WTC11 (cell line): Measurements from ENCODE around the gene F11R.

Source experiments
- CREB1 ChIP-seq: sonication (generic); formaldehyde crosslinking; IDR thresholded peaks from 2 replicates; pipeline ENCODE4 v1.8.0; 2023; ENCODE audit warnings: mild to moderate bottlenecking, missing genetic modification reagents
- ESRRA ChIP-seq: sonication (generic); formaldehyde crosslinking; IDR thresholded peaks from 2 replicates; pipeline ENCODE4 v1.8.1; 2022; ENCODE audit warnings: mild to moderate bottlenecking, missing genetic modification reagents, borderline replicate concordance
- TF ChIP-seq, protein P1 (sequence below): sonication (generic); formaldehyde crosslinking; IDR thresholded peaks from 2 replicates; pipeline ENCODE4 v1.8.0; 2022; ENCODE audit warnings: mild to moderate bottlenecking, missing genetic modification reagents

DNA sequence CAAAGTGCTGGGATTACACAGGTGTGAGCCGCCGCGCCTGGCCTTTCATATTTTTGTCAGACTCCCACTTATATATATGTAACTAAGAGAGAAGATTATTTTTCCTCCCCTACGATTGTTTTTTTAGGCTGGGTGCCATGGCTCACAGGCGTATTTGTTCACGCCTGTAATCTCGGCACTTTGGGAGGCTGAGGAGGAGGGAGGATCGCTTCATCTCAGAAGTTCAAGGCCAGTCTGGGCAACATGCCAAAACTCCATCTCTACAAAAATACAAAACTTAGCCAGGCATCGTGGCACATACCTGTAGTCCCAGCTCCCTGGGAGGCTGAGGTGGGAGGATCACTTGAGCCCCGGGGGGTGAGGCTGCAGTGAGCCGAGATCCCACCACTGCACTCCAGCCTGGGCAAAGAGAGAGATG is 42.4 kb downstream of the F11R start:
- TF ChIP-seq CREB1 (CRISPR knock-in tag) (no peak), ESRRA (CRISPR knock-in tag) (no peak)
- TF ChIP-seq, protein P1, sequence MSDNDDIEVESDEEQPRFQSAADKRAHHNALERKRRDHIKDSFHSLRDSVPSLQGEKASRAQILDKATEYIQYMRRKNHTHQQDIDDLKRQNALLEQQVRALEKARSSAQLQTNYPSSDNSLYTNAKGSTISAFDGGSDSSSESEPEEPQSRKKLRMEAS (CRISPR knock-in tag): no peak
